Upper lobe of left lung (tissue), 6 donors: ENCODE measurements around the gene GPR146. TPM values are rescaled to one million over a fixed set of nuclear protein-coding genes. Genes with fewer than 3 reads are reported as not detected.

ENCODE experiments used
- ATAC-seq, 2 donors: fragments of 200-7000 bp; cut with Tn5 transposase; one replicate each; pipeline ENCODE4 v1.9.1; 2022; ENCODE audit warnings: mild to moderate bottlenecking in 2 of 2, moderate library complexity in 2 of 2; ENCODE audit not compliant: low FRiP score in 2 of 2
- DNase-seq, 2 donors: peaks; one replicate each; pipeline ENCODE4 v3.0.0-alpha.2; 2019 to 2020
- H3K27ac ChIP-seq, 4 donors: fragments of 200-600 bp; sonication (generic); one replicate each; pipeline ENCODE4 v1.5.1; 2016 to 2019
- H3K27me3 ChIP-seq, 4 donors: fragments of 200-600 bp; sonication (generic); one replicate each; pipeline ENCODE4 v1.5.1; 2017 to 2019
- H3K36me3 ChIP-seq, 4 donors: fragments of 200-600 bp; sonication (generic); one replicate each; pipeline ENCODE4 v1.5.1; 2016 to 2019
- H3K4me1 ChIP-seq, 4 donors: fragments of 200-600 bp; sonication (generic); one replicate each; pipeline ENCODE4 v1.5.1; 2018 to 2019
- H3K4me3 ChIP-seq, 4 donors: fragments of 200-600 bp; sonication (generic); one replicate each; pipeline ENCODE4 v1.5.1; 2017 to 2019; ENCODE audit warnings: mild to moderate bottlenecking in 2 of 4, moderate library complexity in 1 of 4
- H3K9me3 ChIP-seq, 4 donors: fragments of 200-600 bp; sonication (generic); one replicate each; pipeline ENCODE4 v1.5.1; 2018 to 2019
- EP300 ChIP-seq, 4 donors: sonication (generic); formaldehyde crosslinking; IDR thresholded peaks; one replicate each; pipeline ENCODE4 v1.5.1; 2017; ENCODE audit warnings: antibody characterized with exemption in 4 of 4, control low read depth in 2 of 4
- POLR2A ChIP-seq, 4 donors: fragments of 450-650 bp; IDR thresholded peaks; one replicate each; pipeline ENCODE4 v1.5.1; 2016 to 2017; ENCODE audit warnings: antibody characterized with exemption in 4 of 4, mild to moderate bottlenecking in 2 of 4
- POLR2AphosphoS5 ChIP-seq, 2 donors: sonication (generic); formaldehyde crosslinking; IDR thresholded peaks; one replicate each; pipeline ENCODE4 v1.5.1; 2017; ENCODE audit warnings: antibody characterized with exemption in 2 of 2
- WGBS, 2 donors: methylation state at CpG; one replicate each; pipeline ENCODE4 v1.1.5; 2017 to 2018; 5-methylcytosine and 5-hydroxymethylcytosine counted together
- total RNA-seq, 6 donors: library from RNA; depleted of rRNA in 4 of 6; stranded (reverse); fragments of >200 nt in 4 of 6; gene quantifications; one replicate each; pipeline versions ENCODE4 v1.1.0 to v1.2.1, GENCODE V29; 2016 to 2021
- TF ChIP-seq, protein P1 (sequence below), 6 experiments: fragments of 450-650 bp in 4 of 6; fragments of 200-600 bp in 2 of 6; sonication (generic) in 2 of 6; IDR thresholded peaks; one replicate each; pipeline ENCODE4 v1.5.1; 2016 to 2019; ENCODE audit warnings: antibody characterized with exemption in 6 of 6
- donor health status: DM: no; HTN: no; CAD: no; lungs with moderate emphysema.
- donor health status: DM: no; HTN: yes; CAD: no; lungs with severe emphysema.

GPR146 gene
- total RNA-seq, 6 donors from 2014 or later = 11.2 to 32.8 (median 28.9) TPM

GRCh38 chr7:1081336-1081735 lies 37.0 kb downstream of the GPR146 start:
- peaks cover 51 to 65% (median 62%) of the 10 kb centered on the region in 4 donors for H3K4me1 ChIP-seq
- H3K9me3 ChIP-seq = no peaks in the 10 kb centered on the region
- H3K27ac ChIP-seq = peak overlapping the region; percentile 12 to 75 (median 72)
- TF ChIP-seq, protein P1, sequence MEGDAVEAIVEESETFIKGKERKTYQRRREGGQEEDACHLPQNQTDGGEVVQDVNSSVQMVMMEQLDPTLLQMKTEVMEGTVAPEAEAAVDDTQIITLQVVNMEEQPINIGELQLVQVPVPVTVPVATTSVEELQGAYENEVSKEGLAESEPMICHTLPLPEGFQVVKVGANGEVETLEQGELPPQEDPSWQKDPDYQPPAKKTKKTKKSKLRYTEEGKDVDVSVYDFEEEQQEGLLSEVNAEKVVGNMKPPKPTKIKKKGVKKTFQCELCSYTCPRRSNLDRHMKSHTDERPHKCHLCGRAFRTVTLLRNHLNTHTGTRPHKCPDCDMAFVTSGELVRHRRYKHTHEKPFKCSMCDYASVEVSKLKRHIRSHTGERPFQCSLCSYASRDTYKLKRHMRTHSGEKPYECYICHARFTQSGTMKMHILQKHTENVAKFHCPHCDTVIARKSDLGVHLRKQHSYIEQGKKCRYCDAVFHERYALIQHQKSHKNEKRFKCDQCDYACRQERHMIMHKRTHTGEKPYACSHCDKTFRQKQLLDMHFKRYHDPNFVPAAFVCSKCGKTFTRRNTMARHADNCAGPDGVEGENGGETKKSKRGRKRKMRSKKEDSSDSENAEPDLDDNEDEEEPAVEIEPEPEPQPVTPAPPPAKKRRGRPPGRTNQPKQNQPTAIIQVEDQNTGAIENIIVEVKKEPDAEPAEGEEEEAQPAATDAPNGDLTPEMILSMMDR (IDR thresholded peaks at IDR 0.05) = no peak
- no peak for TF ChIP-seq POLR2A (IDR thresholded peaks at IDR 0.05)
- TF ChIP-seq EP300 (IDR thresholded peaks at IDR 0.05) = no peak
- TF ChIP-seq POLR2AphosphoS5 (IDR thresholded peaks at IDR 0.05) = no peak
- no peaks in the 10 kb centered on the region for H3K27me3 ChIP-seq
- no peaks in the 10 kb centered on the region for H3K36me3 ChIP-seq
- ATAC-seq (no peak), DNase-seq (peak in 1 of 2 donors; percentile 76)
- H3K4me3 ChIP-seq = no peak overlapping the region
- WGBS, 2 donors = 58 to 76% methylated on average over 16 to 20 of the region's 20 CpGs

DNA sequence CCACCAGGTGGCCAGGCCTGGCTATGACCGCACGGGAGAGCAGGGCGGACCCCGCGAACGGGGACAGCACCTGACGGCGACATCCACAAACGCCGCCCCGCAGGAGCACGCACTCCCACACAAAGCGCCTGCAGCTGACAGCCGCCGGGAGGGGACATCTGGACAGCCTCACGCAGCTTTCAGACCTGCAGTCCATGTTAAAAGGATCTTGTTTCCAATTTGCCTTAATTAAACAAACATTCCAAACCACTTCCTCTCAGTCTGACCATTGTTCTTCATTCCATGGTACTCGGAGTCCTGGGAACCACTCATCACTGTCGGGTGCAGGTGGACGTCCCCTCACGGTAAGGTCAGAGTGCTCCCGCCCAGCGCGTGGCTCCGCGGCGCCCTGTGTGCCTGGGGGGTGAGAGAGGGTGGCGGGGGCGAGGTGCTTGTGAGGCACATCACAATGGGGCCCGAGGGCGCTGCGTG lies 37.6 kb downstream of the GPR146 start:
- Histone ChIP-seq H3K36me3 (no peaks in the 10 kb centered on the region), H3K27me3 (no peaks in the 10 kb centered on the region), H3K4me1 (peaks cover 52 to 65% (median 60%) of the 10 kb centered on the region in 4 donors), H3K9me3 (no peaks in the 10 kb centered on the region), H3K27ac (peak overlapping the region; percentile 12 to 75 (median 72)), H3K4me3 (peak overlapping the region in 1 of 4 donors; percentile 14)
- DNase-seq (peak in 1 of 2 donors; percentile 75), ATAC-seq (no peak)
- 66% methylated on average over 27 to 31 of the region's 31 CpGs for WGBS, 2 donors
- TF ChIP-seq EP300 (IDR thresholded peaks at IDR 0.05) (no peak), POLR2AphosphoS5 (IDR thresholded peaks at IDR 0.05) (no peak), POLR2A (IDR thresholded peaks at IDR 0.05) (no peak)
- TF ChIP-seq, protein P1 (IDR thresholded peaks at IDR 0.05) = no peak

DNA sequence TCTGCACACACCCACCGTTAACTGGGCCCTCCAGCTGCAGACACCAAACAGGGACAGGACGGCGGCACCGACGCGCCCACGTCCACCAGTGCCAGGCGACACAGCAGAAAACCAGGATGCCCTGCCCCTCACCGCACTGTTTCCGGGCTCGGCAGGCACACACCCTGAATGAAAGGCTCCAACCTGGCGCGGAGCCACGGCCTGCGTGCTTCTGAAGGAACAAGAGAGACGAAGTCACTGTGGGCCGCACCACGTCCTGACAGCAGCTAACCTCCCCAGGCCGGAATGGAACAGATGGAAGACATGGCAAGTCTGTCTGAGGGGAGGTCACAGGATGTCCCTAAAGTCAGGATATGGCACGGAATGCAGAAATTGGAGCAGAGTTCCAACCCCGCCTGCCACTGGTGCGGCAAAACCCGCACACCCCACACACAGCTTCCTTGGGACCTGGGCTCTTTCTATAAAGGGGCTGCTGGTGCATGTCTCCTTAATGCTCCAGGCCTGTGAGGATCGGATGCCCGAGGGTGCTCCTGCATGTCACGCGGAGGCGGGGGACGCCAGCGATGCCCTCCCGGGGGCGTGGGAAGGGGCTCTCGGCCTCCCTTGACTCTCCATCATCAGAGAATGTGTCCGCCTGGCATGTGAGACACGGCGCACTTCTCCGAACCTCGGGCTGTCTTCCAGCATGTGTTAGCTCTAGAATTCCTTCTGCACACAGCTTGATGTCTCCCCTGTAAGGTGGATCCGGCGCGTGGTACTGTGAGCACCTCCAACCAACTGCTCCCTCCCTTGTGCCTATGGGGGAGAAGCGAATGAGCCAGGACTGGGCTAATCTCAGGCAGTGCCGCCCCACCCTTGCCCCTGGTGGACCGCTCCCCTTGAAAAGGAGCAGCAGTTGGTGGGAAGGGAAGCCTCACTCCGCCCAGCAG lies 39.6 kb downstream of the GPR146 start:
- H3K27ac ChIP-seq = peak overlapping the region; percentile 5 to 74 (median 72)
- peaks cover 59 to 67% (median 63%) of the 10 kb centered on the region in 4 donors for H3K4me1 ChIP-seq
- H3K9me3 ChIP-seq = no peaks in the 10 kb centered on the region
- TF ChIP-seq EP300 (IDR thresholded peaks at IDR 0.05) = peak in 2 of 4 donors; percentile 26 to 41
- peak; percentile 50 to 65 for TF ChIP-seq POLR2AphosphoS5 (IDR thresholded peaks at IDR 0.05)
- TF ChIP-seq, protein P1 (IDR thresholded peaks at IDR 0.05) = no peak
- no peaks in the 10 kb centered on the region for H3K36me3 ChIP-seq
- H3K27me3 ChIP-seq = no peaks in the 10 kb centered on the region
- H3K4me3 ChIP-seq = no peak overlapping the region
- ATAC-seq (no peak), DNase-seq (peak; percentile 56 to 87)
- 80 to 82% methylated on average over 15 to 44 of the region's 45 CpGs for WGBS, 2 donors

DNA sequence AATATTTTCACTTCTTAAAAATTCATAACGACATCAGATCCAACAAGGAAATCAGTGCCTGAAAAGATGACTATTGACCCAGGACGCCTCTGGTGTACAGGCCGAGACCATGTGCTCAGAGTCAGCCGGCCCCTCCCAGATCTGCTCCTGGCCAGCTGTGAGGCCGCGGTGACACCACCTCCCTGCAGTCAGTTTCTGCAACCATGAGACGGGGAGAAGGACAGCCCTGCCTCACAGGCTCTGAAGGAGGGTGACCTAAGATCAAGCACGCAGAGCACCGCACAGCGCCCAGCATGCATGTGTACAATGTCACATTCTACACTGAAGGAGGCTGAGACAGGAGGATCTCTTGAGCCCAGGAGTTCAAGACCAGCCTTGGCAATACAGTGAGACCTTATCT lies 40.9 kb downstream of the GPR146 start:
- peaks cover 55 to 70% (median 65%) of the 10 kb centered on the region in 4 donors for H3K4me1 ChIP-seq
- peaks cover 0 to 3% (median 0%) of the 10 kb centered on the region in 4 donors for H3K36me3 ChIP-seq
- ATAC-seq (peak in 1 of 2 donors; percentile 42), DNase-seq (peak in 1 of 2 donors; percentile 52)
- no peak overlapping the region for H3K4me3 ChIP-seq
- no peaks in the 10 kb centered on the region for H3K27me3 ChIP-seq
- peak overlapping the region in 2 of 4 donors; percentile 1 to 74 for H3K27ac ChIP-seq
- TF ChIP-seq POLR2A (IDR thresholded peaks at IDR 0.05) = no peak
- TF ChIP-seq POLR2AphosphoS5 (IDR thresholded peaks at IDR 0.05) = no peak
- TF ChIP-seq EP300 (IDR thresholded peaks at IDR 0.05) = no peak
- TF ChIP-seq, protein P1 (IDR thresholded peaks at IDR 0.05) = no peak
- no peaks in the 10 kb centered on the region for H3K9me3 ChIP-seq
- WGBS, 2 donors = 89% methylated on average over 7 to 10 of the region's 10 CpGs
